GM18873 (cell line): ENCODE measurements around the gene SLC46A1.

Experiments used
- ATAC-seq: cut with Tn5 transposase; IDR thresholded peaks from one replicate; pipeline ENCODE4 v1.9.1; 2021; ENCODE audit warnings: mild to moderate bottlenecking, moderate library complexity, moderate number of reproducible peaks; ENCODE audit not compliant: unreplicated experiment, low FRiP score

Gene SLC46A1

DNA sequence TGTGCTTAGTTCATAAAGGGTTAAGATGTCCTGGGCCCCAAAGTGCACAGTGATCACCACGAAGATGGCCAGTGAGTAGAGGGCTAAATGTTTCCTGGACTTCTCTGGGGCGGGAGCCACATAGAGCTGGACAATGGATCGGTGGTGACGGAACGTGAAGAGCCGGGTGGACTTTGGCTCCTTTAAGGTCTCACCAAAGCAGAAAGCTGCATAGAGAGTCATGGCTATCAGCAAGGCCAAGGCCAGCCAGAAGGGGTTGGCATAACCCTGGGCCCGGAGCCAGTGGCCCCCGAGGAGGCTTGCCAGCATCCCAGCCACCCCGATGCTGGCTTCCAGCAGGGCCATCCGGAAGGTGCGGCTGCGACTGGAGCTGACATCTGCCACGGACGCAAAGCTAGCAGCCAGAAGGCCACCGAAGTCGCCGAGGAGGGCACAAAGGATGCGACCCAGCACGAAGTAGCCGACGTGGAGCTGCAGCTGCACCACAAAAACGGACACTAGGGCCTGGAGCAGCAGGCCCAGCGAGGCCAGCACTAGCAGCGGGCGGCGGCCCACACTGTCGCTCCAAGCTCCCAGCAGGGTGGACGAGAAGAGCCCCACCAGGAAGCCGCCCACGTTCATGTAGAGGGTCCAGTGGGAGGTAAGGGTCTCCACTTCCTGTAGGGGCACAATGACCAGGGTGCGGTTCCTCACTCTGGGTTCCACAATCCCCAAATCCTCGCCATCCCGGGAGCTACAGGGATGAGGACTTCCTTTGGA lies 1.0 kb downstream of the SLC46A1 start:
- no peak for ATAC-seq

DNA sequence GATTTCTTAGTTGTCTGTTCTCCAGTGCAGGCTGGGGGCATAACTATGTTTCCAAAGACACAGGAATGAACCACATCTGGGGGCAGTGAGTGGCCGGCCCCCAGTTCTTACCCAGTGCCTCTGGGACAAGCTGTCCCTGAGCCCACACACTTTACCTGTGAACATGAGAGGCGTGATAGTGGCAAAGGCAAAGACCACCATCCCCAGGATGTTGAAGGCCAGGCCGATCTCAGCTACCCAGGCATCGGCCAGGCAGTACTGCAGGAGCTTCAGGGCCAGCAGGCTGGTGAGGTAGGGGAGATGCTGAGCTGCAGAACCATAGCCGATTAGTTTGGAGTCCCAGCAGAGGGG lies 1.6 kb downstream of the SLC46A1 start:
- no peak for ATAC-seq

DNA sequence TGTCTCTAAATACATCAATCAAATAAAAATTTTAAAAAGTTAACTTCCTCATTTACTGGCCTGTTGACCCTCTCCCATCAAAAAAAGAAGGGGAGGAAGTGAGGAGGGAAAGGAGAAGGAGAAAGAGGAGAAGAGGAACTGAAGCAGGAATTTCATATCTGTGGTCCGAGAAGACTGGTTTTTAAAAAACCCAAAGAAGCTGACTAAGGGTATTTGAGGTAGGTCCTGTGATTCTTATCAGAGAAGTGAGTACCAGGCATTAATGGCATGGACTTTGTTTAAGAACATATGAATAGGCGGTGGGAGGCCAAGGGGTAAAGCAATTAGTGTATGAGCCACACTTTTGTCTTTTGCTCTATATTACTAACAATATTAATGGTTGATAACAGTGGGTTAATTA lies 2.0 kb downstream of the SLC46A1 start:
- ATAC-seq, result no peak

DNA sequence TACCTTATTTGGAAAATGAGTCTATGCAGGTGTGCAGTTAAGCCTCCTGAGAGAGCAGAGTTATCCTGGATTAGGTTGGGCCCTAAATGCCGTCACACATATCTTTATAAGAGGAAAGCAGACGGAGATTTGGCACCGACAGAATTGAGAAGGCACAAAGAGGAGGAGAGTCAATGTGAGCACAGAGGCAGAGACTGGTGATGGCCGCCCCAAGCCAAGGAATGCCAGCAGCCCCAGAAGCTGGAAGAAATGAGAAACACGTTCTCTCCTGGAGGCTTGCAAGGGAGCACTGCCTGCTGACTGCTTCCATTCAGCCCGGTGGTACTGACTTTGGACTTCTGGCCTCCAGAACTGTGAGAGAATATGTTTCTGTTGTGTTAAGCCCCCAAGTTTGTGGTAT lies 3.2 kb downstream of the SLC46A1 start:
- no peak for ATAC-seq

DNA sequence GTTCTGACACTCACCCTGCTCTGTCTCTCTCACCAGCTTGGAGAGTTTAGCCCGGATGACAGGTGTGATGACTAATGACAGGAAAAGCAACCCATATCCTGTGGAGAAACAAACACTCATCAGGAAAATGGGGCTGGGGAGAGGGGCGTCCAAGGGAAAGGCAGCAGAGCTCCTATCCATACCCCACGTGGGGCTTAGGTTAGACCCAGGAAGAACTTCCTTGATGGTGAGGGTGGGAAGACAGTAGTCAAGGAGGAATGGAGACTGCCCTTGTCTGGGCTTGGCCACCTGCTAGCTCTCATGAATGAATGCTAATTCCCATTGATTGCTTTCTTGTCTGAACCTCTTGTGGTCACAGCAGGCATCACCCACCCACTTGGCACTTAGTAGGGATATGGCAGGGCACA lies 3.8 kb downstream of the SLC46A1 start:
- ATAC-seq, result no peak

DNA sequence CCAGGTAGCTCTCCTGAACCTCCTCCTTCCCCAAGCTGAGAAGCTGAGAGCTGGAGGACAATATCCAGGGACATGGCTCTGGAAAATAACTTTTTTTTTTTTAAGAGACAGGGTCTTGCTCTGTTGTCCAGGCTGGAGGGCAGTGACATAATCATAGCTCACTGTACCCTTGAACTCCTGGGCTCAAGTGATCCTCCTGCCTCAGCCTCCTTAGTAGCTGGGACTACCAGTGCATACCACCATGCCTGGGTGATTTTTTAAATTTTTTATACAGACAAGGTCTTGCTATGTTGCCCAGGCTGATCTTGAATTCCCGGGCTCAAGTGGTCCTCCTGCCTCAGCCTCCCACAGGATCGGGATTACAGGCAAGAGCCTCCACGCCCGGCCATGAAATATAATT lies 6.2 kb downstream of the SLC46A1 start:
- no peak for ATAC-seq

DNA sequence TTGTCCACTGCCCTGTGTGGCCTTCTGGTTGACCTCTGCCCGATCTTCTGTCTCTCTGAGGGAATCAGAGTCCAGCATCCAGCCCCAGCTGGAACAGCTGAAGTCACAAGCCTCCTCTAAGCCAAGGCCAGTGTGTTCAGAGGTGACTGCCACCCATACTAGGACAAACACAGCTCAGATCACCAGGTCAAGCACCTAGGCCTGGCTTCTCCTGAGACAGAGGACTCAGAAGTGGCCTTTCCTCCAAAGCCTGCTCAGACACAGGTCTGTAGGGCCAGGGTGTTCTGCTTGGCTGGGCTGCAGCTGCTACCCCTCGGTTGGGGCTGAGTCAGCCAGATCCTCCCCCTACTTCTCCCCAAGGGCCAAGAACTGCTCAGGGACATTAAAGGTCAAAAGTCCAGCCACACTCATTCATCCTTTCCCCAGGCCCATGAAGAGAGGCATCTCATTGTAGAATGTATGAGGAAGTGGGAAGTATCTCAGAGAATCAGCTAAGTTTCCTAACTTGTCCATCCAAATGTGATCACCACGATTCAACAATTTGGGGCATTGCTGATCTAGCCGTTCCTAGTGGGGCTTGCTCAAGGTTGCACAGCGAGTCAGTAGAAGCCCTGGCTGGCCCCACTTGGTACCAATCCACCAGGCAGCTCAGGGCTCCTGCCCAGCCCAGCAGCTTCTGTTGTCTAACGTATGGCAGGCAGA lies 7.6 kb downstream of the SLC46A1 start:
- no peak for ATAC-seq

DNA sequence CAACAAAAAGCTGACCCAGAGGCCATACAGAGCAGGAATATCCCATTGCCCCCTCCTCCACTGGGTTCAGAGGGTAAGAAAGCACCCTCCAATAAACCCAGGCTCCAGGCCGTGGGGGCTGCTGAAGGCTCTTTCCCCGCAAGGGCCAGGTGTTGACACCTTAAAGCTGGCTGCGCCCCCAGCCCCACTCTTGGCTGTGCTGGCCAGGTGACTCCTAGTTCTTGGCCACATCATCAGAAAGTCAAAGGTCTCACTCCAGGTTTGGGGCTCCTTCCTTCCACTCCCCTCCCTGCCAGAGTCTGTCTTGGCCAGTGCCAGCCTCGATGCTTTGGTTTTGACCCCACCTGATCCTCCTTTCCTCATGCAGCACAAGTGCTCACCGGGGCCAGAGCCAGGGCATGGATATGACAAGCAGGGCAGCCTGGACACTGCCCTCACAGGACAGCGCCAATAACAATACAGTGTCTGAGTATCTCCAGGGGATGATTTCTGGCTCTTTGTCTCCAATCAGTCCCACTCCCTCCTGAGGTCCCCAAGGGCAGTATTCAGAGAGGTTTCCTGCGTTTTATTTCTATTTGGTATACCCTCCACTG lies 8.2 kb downstream of the SLC46A1 start:
- ATAC-seq, result no peak

DNA sequence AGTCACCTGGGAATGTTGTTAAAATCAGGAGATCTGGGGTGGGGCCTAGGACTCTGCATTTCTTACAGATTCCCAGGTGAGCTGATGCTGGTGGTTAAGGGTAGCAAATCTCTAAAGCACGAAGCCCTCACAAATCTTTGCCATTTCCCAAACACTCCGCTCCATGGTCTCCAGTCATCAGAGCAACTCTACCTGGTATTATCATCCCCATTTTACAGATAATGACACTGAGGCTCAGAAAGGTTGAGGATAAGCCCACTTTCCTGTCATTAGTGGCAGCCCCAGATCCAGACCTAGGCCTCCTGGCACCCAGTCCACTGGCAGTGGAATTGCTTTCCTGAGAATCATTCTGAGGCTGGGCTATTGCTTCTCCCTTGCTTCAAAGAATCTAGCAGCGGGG lies 8.7 kb downstream of the SLC46A1 start:
- ATAC-seq, result no peak

DNA sequence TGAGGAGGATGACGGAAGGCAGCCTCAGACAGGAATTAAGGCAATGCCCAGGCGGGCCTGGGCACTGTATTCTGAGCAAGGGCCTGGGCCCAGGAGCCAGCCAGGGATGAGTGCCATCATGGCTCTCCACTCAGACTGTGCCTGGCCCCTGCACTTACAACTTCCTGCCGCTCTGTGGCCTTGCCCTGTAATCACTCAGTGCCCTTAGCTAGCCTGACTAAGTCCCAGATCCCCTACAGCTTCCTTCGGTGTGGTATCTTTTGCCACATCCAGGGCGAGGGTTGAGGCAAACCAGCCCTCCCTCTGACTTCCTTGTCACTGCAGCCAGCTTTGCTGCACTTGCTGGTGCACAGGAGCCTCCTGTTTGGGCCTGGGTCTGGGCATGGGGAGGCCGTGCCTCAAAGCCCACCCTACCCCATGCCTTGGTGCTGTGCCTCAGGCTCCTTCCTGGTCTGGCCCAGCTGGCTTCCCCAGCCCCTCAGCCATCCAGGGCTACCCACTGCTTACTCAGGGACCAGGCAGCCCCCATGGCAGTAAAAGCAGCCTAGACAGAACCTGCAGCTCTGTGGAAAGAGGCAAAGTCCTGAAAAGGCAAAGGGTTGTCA lies 9.3 kb downstream of the SLC46A1 start:
- no peak for ATAC-seq

DNA sequence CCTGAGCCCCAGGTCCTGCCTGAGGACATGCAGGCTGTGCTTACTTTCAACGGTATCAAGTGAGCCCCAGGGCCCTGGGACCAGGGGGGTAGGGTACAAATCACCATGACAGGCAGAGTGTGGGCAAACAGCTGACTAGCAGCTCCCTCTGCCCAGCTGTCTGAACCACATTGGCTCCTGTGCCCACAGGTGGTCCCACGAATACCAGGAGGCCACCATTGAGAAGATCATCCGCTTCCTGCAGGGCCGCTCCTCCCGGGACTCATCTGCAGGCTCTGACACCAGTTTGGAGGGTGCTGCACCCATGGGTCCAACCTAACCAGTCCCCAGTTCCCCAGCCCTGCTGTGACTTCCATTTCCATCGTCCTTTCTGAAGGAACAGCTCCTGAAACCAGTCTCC lies 10.0 kb downstream of the SLC46A1 start:
- ATAC-seq, result no peak

DNA sequence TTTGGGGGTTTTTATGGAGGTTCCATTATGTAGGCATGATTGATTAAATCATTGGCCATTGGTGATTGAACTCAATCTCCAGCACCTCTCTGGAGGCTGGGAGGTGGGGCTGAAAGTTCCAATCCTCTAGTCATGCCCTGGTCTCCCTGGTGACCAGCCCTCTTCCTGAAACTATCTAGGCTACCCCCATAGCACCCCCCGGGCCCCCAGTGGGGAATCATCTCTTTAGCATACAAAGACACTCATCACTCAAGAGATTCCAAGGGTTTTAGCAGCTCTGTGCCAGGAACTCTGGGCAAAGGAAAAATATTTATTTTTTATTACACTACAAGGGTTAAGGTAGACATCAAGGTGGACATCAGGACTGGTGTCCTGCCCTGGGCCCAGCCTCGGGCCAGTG lies 10.6 kb downstream of the SLC46A1 start:
- ATAC-seq, result no peak

DNA sequence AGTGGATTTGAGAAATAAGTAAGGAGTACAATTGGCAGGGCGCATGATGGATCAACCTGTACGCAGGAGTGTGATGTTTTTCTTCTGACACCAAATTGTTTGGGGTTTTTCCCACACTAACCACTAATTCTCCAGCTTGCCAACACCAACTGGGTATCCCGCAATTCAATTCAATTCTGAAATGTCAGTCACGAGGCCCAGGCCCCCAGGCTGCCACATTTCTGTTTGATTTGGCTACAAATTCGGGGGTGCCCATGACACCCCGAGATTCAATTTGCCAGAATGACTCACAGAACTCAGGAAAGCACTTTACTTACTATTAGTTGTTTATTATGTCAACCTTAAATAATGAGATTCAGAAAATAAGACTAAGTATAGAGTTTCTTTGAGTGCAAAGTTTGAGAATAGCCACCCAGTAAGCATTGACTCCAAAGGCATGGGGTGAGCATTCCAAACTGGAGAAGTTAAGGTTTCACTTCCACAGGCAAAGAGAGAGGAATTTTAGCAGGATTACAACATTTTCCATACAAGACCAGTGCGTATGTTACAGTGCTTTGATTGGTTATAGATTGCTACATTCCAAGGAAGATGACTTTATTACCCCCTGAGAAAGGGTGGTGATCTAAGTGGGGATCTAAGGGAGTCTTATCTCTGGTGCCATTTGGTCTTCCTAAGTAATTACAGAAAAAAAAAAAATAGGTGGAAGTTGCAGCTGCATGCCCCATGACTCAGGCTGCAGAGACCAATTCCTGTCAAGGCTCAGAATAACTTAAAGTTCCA lies 11.5 kb downstream of the SLC46A1 start:
- ATAC-seq, result no peak

DNA sequence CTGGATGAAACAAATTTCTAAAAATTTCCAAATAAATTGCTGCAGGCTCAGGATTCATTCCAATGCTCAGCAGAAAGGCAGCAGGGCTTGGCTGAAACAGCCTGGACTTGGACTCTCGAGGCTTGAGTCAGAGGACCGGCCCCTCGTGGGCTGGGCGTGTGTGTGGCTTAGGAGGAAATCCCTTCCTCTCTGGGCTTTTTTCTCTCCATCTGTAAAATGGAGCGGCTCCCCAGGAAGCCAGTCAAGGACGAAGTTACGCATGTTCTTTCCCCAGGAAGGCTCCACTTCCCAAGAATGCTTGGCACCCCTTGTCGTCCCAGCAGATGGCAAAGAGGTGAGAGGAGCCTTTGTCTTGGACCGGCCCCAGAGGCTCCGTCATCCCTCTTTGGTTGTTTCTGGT lies 13.5 kb downstream of the SLC46A1 start:
- ATAC-seq, result no peak

DNA sequence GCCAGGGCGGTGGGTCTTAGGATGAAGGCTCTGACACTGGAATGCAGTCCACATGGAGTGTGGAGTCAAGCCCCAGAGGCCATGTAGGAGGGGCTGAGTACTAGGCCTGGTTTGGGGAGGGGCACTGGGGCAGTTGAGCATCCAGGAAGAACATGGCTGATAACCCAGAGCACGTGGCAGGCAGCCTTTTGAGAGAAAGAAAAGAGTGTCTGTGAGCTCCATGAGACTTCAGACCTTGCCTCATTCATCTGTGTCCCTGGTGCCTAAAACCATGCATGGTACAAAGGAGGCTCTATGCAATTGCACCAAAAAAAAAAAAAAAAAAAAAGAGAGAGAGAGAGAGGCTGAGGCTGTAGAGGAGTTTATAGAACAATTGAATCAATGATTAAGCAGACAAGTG lies 14.6 kb downstream of the SLC46A1 start:
- ATAC-seq, result no peak

DNA sequence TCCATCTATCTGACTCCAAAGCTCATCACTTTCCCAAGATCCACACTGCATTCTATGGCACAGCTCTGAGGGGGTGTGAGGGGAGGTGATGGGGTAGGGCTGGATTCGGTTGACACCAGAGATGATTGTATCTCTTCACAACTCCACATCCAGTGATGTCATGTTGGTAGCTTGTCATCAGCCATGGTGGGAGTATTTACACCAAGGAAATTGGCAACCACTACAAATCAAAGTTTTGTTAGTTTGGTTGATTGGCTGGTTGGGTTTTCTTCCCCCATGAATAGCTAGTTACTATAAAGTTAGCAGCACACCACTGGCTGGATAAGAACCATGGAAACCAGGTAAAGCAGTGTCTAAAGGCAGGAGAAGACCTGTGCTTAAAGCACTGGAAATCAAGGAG lies 15.0 kb downstream of the SLC46A1 start:
- ATAC-seq, result no peak

DNA sequence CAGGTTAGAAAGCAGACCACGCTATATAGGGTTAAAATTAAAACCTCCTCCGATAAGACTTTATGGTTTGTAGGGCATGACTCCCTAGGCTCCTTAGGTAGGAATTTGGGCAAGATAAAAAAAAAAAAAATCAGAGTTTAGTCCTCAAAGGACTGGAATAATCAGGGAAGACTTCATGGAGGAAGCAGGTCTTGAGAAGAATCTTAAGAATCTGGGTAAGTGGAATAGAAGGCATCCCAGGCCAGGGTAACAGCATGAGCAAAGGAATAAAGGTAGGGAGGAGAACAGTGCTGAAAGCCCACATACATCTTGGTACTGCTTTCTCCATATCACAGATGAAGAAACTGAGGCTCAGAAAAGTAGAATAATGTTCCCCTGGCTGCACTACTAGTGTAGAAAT lies 15.4 kb downstream of the SLC46A1 start:
- ATAC-seq, result no peak

DNA sequence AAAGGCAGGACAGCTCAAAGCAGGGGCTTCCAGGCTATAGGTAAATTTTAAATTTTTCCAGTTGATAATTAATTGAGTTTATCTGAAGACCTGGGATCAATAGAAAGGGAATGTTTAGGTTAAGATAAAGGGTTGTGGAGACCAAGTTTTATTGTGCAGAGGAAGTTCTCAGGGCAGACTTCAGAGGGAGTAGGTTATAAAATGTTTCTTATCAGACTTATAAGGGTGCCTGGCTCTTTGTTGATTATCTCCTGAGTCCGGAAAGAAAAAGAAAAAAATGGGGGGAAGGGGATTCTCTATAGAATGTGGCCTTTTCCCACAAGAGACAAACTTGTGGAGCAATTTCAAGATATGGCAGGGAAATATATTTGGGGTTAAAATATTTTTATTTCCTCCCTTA lies 15.9 kb downstream of the SLC46A1 start:
- ATAC-seq, result no peak

DNA sequence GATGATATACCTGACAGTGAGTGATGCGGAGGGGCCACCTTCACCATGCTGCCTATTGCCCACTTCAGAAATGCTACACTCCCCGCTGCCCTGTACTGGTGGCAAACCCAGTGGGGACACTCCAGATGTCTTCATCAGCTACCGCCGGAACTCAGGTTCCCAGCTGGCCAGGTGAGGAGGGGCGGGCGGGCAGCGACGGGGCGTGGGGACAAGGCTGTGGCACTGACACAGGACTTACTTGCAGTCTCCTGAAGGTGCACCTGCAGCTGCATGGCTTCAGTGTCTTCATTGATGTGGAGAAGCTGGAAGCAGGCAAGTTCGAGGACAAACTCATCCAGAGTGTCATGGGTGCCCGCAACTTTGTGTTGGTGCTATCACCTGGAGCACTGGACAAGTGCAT lies 17.9 kb downstream of the SLC46A1 start:
- no peak for ATAC-seq

DNA sequence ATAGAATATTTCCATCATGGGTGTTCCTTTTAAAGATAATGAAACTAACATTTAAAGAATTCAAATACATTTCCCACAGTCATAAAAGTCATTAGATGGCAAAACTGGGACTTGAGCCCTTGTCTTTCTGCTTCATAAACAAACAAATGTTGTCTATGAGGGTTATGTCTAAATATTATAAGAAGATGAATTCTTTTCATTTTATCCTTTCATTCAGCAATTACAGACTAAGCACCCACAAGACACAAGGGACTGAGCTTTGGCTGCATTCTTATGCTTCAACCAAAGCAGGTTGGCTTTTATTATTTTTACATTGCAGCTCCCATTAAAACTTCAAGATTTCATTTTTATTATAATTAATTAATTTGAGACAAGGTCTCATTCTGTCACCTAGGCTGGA lies 19.6 kb downstream of the SLC46A1 start:
- ATAC-seq, result no peak

DNA sequence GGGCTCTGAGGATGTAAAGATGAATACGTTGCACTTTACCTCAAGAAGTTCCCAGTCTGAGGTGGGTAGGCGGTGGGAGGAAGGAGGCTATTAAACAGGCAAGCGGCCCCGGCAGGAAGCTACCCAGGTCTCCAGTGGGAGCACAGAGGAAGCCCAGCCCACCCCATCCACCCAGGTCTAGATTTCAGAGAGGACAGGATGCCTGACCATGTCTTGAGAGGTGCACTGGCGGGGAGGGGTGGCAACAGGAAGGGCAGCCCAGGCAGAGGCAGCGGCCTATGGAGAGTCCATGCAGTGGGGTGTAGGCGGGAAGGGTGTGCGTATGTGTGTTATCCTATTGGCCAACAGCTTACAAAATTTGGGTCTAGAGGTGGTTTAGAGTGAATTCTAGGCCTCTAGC lies 20.6 kb downstream of the SLC46A1 start:
- ATAC-seq, result no peak
